GM12801 (cell line): ENCODE data around the gene GDI1.

Source experiments
- CTCF ChIP-seq: IDR thresholded peaks from one replicate; pipeline ENCODE4 v1.5.1; 2011; ENCODE audit warnings: control low read depth; ENCODE audit not compliant: insufficient read length; ENCODE audit errors: extremely low read depth

Gene GDI1

GRCh38 chrX:154458954-154459778 is 22.2 kb downstream of the GDI1 start:
- no peak for TF ChIP-seq CTCF

- TF ChIP-seq CTCF = no peak
Measured at GRCh38 chrX:154459832-154460231, 22.9 kb downstream of the GDI1 start.

DNA sequence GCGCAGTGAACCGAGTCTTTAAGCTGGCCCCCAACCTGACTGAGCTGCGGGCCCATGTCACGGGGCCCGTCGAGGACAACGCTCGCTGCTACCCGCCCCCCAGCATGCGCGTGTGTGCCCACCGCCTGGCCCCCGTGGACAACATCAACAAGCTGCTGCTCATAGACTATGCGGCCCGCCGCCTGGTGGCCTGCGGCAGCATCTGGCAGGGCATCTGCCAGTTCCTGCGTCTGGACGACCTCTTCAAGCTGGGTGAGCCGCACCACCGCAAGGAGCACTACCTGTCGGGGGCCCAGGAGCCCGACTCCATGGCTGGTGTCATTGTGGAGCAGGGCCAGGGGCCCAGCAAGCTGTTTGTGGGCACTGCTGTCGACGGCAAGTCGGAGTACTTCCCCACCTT is 23.4 kb downstream of the GDI1 start:
- TF ChIP-seq CTCF = no peak

DNA sequence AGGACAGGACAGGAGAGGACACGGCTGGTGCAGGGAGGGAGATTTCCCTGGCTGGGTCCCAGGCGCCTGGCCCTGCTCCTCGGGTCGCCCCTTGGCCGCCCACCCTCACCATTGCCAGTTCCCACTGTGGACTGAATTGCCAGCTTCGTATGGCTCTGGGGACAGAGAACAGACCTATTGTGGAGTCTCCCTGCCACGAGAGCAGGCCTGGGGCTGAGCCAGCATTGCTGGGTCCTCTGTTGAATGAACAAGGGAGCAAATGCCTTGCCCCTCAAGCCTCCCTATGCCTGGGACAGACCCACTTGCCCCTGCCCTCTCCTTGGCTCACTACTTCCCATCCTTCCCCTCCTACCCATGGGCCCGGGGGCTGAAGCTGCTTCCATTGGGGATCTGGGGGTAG is 25.4 kb downstream of the GDI1 start:
- TF ChIP-seq CTCF = no peak

DNA sequence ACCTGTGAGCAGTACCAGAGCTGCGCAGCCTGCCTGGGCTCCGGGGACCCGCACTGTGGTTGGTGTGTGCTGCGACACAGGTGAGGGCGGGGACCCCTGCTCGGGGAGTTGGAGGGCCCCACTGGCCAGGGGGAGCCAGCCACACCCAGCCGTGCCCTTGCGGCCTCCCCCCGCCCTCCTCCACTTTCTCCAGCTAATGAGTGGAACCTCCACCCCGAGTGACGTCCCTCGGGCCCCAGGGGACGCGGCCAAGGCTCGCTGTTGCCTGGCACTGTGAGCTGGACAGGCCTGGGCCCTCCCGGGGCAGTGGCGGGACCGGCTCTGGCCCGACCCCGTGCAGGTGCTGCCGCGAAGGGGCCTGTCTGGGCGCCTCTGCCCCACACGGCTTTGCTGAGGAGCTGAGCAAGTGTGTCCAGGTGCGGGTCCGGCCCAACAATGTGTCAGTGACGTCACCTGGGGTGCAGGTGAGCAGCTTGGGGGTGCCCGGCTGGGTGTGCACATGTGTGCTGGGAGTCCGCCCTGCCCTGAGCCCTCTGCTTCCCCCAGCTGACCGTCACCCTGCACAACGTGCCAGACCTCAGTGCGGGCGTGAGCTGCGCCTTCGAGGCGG is 26.8 kb downstream of the GDI1 start:
- no peak for TF ChIP-seq CTCF

- no peak for TF ChIP-seq CTCF
Measured at GRCh38 chrX:154464806-154465365, 27.9 kb downstream of the GDI1 start.

DNA sequence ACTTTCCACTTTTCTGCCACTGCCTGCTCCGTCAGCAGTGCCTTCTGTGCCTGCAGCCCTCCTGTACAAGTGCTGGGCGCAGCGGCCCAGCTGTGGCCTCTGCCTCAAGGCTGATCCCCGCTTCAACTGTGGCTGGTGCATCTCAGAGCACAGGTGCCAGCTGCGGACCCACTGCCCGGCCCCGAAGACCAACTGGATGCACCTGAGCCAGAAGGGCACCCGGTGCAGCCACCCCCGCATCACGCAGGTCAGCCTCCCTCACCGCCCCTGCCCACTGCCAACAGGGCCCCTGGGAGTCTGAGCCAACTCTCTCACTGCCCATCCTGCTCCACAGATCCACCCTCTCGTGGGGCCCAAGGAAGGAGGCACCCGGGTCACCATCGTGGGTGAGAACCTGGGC is 28.6 kb downstream of the GDI1 start:
- TF ChIP-seq CTCF = no peak
